ENCODE results near the gene WNT3.
"Not testable (repeated sequence)": the region's sequence is repeated elsewhere in the genome, so short reads cannot be mapped to it uniquely, and the experiment has no call there.

The WNT3 gene

GRCh38 chr17:46818316-46818928, at the start of gene WNT3:
WNT3 (minus strand) TSS chr17:46818692; CDS start chr17:46818597, 95 bp downstream.
- ATAC-seq, result peak; percentile 67 to 78

- ATAC-seq, result no peak
These were observed 48.3 kb upstream of the WNT3 start for GRCh38 chr17:46866747-46867146.

GRCh38 chr17:46866325-46866724, 47.8 kb upstream of the WNT3 start:
- ATAC-seq, result no peak

DNA sequence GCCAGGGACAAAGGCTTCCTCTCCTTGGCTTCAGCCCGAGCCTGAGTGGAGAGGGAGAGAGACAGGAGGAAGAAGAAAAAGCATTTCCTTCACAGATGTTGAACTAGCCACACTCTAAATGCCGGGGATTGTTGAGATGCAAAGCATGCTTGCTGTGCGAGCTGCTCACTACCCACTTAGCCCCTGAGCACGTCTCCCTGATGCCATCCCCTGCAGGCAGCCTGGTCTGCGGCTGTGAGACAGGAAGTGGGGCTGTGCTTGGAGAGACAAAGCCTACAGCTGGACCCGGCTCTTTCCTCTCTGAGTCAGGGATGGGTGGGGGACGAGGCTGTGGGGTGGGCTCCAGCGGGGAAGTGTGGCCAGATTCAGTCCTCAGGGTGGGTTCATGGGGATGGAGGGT, 46.6 kb upstream of the WNT3 start:
- ATAC-seq, result no peak

GRCh38 chr17:46863383-46864121, 45.1 kb upstream of the WNT3 start:
- no peak for ATAC-seq

- ATAC-seq, result no peak
These were observed 44.5 kb upstream of the WNT3 start for GRCh38 chr17:46862949-46863348.

- no peak for ATAC-seq
These were observed 41.5 kb upstream of the WNT3 start for GRCh38 chr17:46859996-46860395.

GRCh38 chr17:46857600-46857999, 39.1 kb upstream of the WNT3 start:
- no peak for ATAC-seq

DNA sequence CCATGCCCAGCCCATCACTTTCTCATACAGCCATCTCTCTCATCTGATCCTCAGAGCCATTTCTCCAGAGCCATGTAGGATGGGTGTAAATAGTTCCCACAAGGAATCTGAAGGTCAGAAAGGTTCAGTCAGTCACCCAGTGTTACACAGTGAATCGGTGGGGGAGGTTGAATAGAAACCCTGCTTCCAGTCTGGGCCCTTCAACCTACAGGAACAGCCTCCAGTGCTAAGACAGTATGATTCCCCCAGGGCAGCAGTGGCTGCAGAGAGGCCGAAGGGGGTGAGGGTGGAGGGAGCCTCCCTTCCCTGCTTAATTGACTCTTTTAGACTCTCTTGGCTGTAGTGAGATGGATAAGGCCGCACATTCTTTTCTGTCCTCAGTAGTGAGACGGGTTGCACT, 36.5 kb upstream of the WNT3 start:
- no peak for ATAC-seq

DNA sequence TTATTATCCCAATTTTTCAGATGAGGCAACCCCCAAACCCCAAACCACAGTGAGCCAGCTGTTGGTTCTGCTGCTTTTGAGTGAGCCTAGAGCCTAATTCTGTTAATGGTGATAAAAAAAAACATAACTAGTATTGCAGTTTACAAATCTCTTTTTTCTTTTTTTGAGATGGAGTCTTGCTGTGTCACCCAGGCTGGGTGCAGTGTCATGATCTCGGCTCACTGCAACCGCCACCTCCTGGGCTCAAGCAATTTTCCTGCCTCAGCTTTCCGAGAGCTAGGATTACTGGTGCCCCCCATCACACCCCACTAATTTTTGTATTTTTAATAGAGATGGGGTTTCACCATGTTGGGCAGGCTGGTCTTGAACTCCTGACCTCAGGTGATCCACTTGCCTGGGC, 36.0 kb upstream of the WNT3 start:
- no peak for ATAC-seq

DNA sequence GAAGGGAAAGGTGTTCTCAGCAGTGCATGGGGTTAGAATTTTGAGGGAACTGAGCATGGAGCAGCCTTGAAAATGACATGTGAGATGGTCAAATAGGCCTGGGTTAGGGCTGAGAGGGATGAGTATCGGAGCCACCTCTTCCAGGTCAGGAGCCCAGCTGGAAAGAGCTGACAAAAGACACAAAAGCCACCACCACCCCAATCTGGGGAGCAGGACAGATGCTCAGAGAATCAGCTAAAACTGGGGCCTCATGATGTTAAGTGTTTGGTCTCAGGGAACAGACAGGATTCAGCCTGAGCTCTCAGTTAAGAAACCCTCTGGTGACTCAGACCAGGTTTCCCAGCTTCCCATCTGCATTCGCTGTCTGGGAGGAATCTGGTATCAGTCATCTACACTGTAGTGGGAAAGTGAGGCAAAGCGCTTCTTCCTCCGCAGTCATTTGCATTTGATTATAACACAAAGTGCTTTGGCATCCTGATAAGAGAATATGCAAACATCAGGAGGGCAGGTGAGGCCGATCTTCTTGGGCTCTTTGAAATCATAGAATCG, 35.5 kb upstream of the WNT3 start:
- no peak for ATAC-seq

GRCh38 chr17:46851029-46851741, 32.7 kb upstream of the WNT3 start, which contains the start of gene WNT9B:
WNT9B (plus strand) TSS chr17:46851583; CDS start chr17:46851639, 56 bp downstream.
- no peak for ATAC-seq

DNA sequence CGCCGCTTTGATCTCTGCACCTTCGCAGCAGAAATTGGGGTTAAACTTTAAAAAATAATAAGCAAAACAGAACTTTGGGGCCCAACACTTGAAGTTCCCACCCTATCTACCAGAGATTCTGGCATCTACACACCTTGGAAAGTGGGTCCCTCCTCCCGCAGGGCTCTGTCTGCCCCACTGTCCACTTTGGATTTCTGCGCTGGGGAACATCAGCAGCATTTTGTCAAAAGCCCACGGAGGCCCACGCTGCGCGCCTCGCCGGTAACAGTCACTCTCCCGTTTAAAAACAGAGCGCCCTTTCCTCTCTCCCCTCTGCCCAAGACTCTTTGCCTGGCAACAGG, 32.2 kb upstream of the WNT3 start:
- ATAC-seq, result no peak

GRCh38 chr17:46848534-46848933, 30.0 kb upstream of the WNT3 start:
- no peak for ATAC-seq

- no peak for ATAC-seq
These were observed 29.0 kb upstream of the WNT3 start for GRCh38 chr17:46847204-46848191.

GRCh38 chr17:46842835-46843234, 24.3 kb upstream of the WNT3 start:
- no peak for ATAC-seq

- no peak for ATAC-seq
These were observed 23.3 kb upstream of the WNT3 start for GRCh38 chr17:46841561-46842379.

GRCh38 chr17:46840596-46840995, 22.1 kb upstream of the WNT3 start:
- ATAC-seq, result not testable (repeated sequence)

GRCh38 chr17:46839211-46839610, 20.7 kb upstream of the WNT3 start:
- no peak for ATAC-seq

GRCh38 chr17:46837521-46837920, 19.0 kb upstream of the WNT3 start:
- no peak for ATAC-seq

GRCh38 chr17:46836500-46836899, 18.0 kb upstream of the WNT3 start:
- no peak for ATAC-seq
